Jurkat, Clone E6-1 (cell line): ENCODE results near the gene ZFAND2B.
"Not testable (repeated sequence)": the region's sequence is repeated elsewhere in the genome, so short reads cannot be mapped to it uniquely, and the experiment has no call there.

Experiments
- DNase-seq: peaks from one replicate; pipeline ENCODE4 v3.0.0-alpha.2; 2011; ENCODE audit warnings: low read depth, low spot score
- H3K4me3 ChIP-seq: 2 replicates; pipeline ENCODE4 v1.5.1; 2011; ENCODE audit warnings: mild to moderate bottlenecking, low read length, control low read depth, moderate library complexity

The ZFAND2B gene

GRCh38 chr2:219245148-219245898 lies 38.7 kb downstream of the ZFAND2B start, which contains the start of the genes GLB1L and STK16:
TSS of gene GLB1L (minus strand) at chr2:219245444. CDS start at chr2:219243573, 1,871 bp downstream.
TSS of gene STK16 (plus strand) at chr2:219245479. CDS start at chr2:219246000, 521 bp downstream.
- peak within 1 kb of the TSS; percentile 89 for H3K4me3 ChIP-seq
- DNase-seq, result peak; percentile 86

GRCh38 chr2:219245899-219246230 lies 39.3 kb downstream of the ZFAND2B start:
- no peak for DNase-seq
- peak overlapping the region; percentile 89 for H3K4me3 ChIP-seq

GRCh38 chr2:219246559-219246958 lies 40.0 kb downstream of the ZFAND2B start:
- DNase-seq, result no peak
- H3K4me3 ChIP-seq, result no peak overlapping the region

- DNase-seq, result peak; percentile 93
- H3K4me3 ChIP-seq, result peak overlapping the region; percentile 0; the same call in 1 of the 2 replicates
Observed at GRCh38 chr2:219247678-219248642, 41.4 kb downstream of the ZFAND2B start.

GRCh38 chr2:219248845-219249202 lies 42.2 kb downstream of the ZFAND2B start:
- no peak overlapping the region for H3K4me3 ChIP-seq
- DNase-seq, result no peak

- DNase-seq, result no peak
- H3K4me3 ChIP-seq, result no peak overlapping the region
Observed at GRCh38 chr2:219249203-219249980, 42.8 kb downstream of the ZFAND2B start.

GRCh38 chr2:219250049-219250781 lies 43.6 kb downstream of the ZFAND2B start:
- no peak for DNase-seq
- no peak overlapping the region for H3K4me3 ChIP-seq

GRCh38 chr2:219251656-219252055 lies 45.1 kb downstream of the ZFAND2B start:
- no peak for DNase-seq

GRCh38 chr2:219252084-219252483 lies 45.5 kb downstream of the ZFAND2B start:
- no peak for DNase-seq
- no peak overlapping the region for H3K4me3 ChIP-seq

More at GRCh38 chr2:219251656-219252055, 45.1 kb downstream of the ZFAND2B start:
- no peak overlapping the region for H3K4me3 ChIP-seq

GRCh38 chr2:219252570-219252899 lies 46.0 kb downstream of the ZFAND2B start:
- no peak for DNase-seq
- H3K4me3 ChIP-seq, result peak overlapping the region; percentile 53

- no peak for DNase-seq
Observed at GRCh38 chr2:219252900-219253752, 46.5 kb downstream of the ZFAND2B start, which contains the start of gene TUBA4B. TSS of gene TUBA4B (plus strand) at chr2:219253243. CDS start at chr2:219253408, 165 bp downstream.

GRCh38 chr2:219253753-219254589 lies 47.4 kb downstream of the ZFAND2B start, which contains the start of gene TUBA4A:
TSS of gene TUBA4A (minus strand) at chr2:219253918. CDS start at chr2:219253858, 60 bp downstream.
- peak; percentile 54 for DNase-seq
- peak within 1 kb of the TSS; percentile 53 for H3K4me3 ChIP-seq

More at GRCh38 chr2:219252900-219253752, 46.5 kb downstream of the ZFAND2B start, which contains the start of gene TUBA4B:
- H3K4me3 ChIP-seq, result peak within 1 kb of the TSS; percentile 53

GRCh38 chr2:219254590-219255201 lies 48.1 kb downstream of the ZFAND2B start:
- peak overlapping the region; percentile 53; the same call in 1 of the 2 replicates for H3K4me3 ChIP-seq
- no peak for DNase-seq

GRCh38 chr2:219258942-219259341 lies 52.4 kb downstream of the ZFAND2B start:
- not testable (repeated sequence) for DNase-seq, H3K4me3 ChIP-seq
